Measurements from ENCODE around the gene ADK.

ADK gene

DNA sequence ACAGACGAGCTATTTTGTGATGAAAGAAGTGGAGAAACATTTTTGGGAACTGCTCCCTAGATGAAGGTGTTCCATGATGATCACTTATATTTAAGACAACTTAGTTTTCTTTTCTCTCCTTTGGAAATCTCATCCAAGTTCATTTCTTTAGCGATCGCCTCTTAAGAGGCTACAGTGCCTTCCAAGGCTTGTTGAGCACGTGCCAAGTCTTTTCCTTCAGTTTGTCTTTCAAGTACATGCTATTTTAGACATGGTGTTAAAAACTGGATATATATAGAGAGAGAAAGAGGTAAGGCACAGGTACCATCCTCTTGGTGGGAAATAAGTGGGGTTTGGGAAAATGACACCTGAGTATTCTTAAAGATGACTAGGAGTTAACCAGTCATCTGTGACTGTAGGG lies 2.7 kb downstream of the ADK start:
- no peaks in the 10 kb centered on the region for H3K27me3 ChIP-seq
- H3K9me3 ChIP-seq: no peaks in the 10 kb centered on the region
- intact Hi-C loops (cut with DNase I; ENCODE audit: low total_unique reads): no loop called here
- H3K4me3 ChIP-seq: no peak overlapping the region
- H3K4me1 ChIP-seq: peaks cover 0 to 39% (median 32%) of the 10 kb centered on the region in 4 donors
- no peak for DNase-seq
- no peaks in the 10 kb centered on the region for H3K36me3 ChIP-seq
- TF ChIP-seq, protein P1, sequence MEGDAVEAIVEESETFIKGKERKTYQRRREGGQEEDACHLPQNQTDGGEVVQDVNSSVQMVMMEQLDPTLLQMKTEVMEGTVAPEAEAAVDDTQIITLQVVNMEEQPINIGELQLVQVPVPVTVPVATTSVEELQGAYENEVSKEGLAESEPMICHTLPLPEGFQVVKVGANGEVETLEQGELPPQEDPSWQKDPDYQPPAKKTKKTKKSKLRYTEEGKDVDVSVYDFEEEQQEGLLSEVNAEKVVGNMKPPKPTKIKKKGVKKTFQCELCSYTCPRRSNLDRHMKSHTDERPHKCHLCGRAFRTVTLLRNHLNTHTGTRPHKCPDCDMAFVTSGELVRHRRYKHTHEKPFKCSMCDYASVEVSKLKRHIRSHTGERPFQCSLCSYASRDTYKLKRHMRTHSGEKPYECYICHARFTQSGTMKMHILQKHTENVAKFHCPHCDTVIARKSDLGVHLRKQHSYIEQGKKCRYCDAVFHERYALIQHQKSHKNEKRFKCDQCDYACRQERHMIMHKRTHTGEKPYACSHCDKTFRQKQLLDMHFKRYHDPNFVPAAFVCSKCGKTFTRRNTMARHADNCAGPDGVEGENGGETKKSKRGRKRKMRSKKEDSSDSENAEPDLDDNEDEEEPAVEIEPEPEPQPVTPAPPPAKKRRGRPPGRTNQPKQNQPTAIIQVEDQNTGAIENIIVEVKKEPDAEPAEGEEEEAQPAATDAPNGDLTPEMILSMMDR (IDR thresholded peaks at IDR 0.05): no peak
- no peak overlapping the region for H3K27ac ChIP-seq

DNA sequence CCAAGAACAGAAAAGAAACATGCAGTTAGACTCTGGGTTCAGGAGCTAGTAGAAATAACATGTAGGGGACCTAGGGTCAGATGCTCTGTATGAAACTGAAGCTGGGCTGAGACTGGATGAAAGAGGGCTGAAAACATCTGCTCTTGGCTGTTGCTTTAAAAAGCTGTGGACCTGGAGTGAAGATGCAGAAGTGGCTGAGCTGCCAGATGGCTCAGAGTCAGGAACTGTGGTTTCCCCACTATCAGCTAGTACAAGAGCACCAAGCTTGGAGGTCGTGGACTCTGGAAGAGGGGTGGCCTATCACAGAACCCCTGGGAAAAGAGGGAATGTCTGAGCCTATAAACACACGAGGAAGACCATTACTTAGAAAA lies 5.9 kb downstream of the ADK start:
- H3K9me3 ChIP-seq: no peaks in the 10 kb centered on the region
- peaks cover 0 to 3% (median 0%) of the 10 kb centered on the region in 3 donors for H3K36me3 ChIP-seq
- H3K27me3 ChIP-seq: no peaks in the 10 kb centered on the region
- no peak for DNase-seq
- intact Hi-C loops (cut with DNase I; ENCODE audit: low total_unique reads): no loop called here
- H3K27ac ChIP-seq: no peak overlapping the region
- H3K4me1 ChIP-seq: peaks cover 0 to 23% (median 19%) of the 10 kb centered on the region in 4 donors
- H3K4me3 ChIP-seq: no peak overlapping the region
- TF ChIP-seq, protein P1 (IDR thresholded peaks at IDR 0.05): no peak

DNA sequence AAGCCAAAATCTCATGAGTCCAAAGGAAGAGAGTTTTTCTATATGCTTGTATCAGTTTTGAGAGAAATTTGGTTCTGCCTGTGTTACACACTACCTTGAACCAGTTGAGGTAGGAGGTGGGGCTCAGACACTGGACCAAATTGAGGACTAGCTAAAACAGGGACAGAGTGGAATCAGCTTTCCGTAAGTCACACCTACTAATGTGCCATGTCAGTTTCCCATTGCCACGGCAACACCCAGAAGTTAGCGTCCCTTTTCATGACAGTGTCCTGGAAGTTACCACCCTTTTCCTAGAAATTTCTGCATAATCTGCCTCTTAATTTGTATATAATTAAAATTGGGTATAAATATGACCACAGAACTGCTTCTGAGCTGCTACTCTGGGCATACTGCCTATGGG lies 9.0 kb downstream of the ADK start:
- H3K9me3 ChIP-seq: no peaks in the 10 kb centered on the region
- no peak for DNase-seq
- intact Hi-C loops (cut with DNase I; ENCODE audit: low total_unique reads): loop anchor here (10.0 kb wide), 1 partner anchor 75 kb away; no protein-coding TSS in a partner anchor
- H3K27ac ChIP-seq: no peak overlapping the region
- H3K4me1 ChIP-seq: peaks cover 0 to 9% (median 0%) of the 10 kb centered on the region in 4 donors
- H3K27me3 ChIP-seq: no peaks in the 10 kb centered on the region
- TF ChIP-seq, protein P1 (IDR thresholded peaks at IDR 0.05): no peak
- H3K4me3 ChIP-seq: no peak overlapping the region
- H3K36me3 ChIP-seq: peaks cover 0 to 3% (median 0%) of the 10 kb centered on the region in 3 donors

DNA sequence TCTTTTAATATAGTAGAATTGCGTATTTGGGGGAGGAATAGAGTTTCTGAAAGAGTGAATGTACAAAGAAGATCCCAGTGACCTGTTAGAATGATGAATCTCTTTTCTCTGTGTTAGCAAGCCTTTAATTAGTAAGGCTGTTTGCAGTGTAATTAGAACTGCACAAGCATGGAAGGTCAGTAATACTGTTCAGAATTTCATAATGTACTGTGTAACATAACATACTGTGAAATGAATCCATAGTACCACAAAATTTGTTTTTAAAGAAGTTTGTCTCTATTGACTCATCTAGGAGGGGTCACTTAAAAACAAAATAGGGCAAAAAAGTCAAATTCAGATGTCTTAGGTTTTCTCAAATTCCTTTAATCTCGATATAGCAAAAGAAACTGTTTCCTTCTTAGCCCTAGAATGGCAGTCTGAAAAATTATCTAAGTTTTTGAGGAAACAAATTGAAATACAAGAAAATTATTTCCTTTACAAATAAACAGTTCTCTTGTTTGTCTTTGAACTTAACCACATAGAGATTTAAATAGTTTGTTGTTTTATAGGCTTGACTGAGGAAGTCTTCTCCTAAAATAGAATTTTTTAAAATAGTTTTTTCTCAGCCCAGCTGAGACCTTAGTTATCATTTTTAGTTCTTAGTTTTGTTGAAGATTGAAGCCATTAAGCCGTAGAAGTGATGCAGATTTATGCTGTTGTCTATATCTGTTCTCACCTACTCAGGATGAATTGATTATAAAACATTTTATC lies 12.5 kb downstream of the ADK start:
- Histone ChIP-seq H3K9me3 (no peaks in the 10 kb centered on the region), H3K27ac (no peak overlapping the region), H3K4me3 (no peak overlapping the region), H3K36me3 (peaks cover 0 to 3% (median 0%) of the 10 kb centered on the region in 3 donors), H3K4me1 (peaks cover 0 to 9% (median 0%) of the 10 kb centered on the region in 4 donors), H3K27me3 (no peaks in the 10 kb centered on the region)
- intact Hi-C loops (cut with DNase I; ENCODE audit: low total_unique reads): loop anchor here (10.0 kb wide), 1 partner anchor 71 kb away; no protein-coding TSS in a partner anchor
- no peak for DNase-seq
- TF ChIP-seq, protein P1 (IDR thresholded peaks at IDR 0.05): no peak

DNA sequence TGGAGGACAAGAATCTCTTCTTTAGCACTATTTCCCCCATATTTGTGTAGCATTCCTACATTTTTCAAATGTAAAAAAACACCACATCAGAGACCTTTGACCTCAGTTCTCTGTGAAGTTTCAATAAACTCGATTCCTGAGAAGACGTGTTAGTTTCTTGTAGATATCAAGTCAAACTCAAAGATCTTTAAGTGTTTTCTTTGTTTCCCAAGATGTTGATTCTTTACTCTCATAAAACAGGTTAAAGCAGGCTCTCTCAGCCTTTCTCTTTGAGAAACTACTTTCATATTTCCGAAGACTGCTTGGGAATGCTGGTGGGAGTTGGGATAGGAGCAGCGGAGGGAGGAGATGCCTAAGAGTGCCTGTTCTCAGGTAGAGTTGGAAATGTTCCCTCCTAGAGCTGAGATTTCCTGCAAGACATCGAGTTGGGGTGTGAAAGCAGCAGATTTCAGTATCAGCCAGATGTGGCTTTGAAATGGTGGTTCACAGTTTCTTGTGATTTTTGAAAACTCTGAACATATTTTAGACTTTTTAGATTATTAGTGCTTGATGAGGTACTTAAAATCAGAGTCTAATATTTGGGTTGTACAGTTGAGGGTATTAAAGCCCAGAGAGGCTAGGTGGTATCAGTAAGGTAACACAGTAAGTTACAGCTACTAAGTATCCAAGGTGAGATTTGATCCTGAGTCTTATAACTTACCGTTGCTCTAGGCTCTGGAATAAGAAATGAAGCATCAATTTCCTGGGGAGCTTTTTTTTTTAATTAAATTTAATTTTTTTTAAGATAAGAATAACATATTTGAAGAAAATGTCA lies 13.9 kb downstream of the ADK start:
- H3K4me1 ChIP-seq: peaks cover 0 to 9% (median 0%) of the 10 kb centered on the region in 4 donors
- no peaks in the 10 kb centered on the region for H3K9me3 ChIP-seq
- H3K27ac ChIP-seq: no peak overlapping the region
- H3K36me3 ChIP-seq: peaks cover 0 to 3% (median 0%) of the 10 kb centered on the region in 3 donors
- no peaks in the 10 kb centered on the region for H3K27me3 ChIP-seq
- H3K4me3 ChIP-seq: no peak overlapping the region
- TF ChIP-seq, protein P1 (IDR thresholded peaks at IDR 0.05): no peak
- intact Hi-C loops (cut with DNase I; ENCODE audit: low total_unique reads): loop anchor here (10.0 kb wide), 1 partner anchor 70 kb away; no protein-coding TSS in a partner anchor
- DNase-seq: no peak
